Activated CD4-positive, alpha-beta T cell treated with anti-CD3 and anti-CD28 coated beads, Interleukin-2, amount 50 U/mL, for 24 hours (primary cell): ENCODE data around the gene ITGB5.

Source experiments
- DNase-seq, 2 donors: peaks; one replicate each; pipeline ENCODE4 v3.0.0-alpha.2; 2020; ENCODE audit warnings: low read depth in 1 of 2, low spot score in 1 of 2

The ITGB5 gene

GRCh38 chr3:124867511-124867910 lies 19.7 kb downstream of the ITGB5 start:
- no peak for DNase-seq

- DNase-seq: no peak
Measured at GRCh38 chr3:124862006-124862405, 25.2 kb downstream of the ITGB5 start.

GRCh38 chr3:124861041-124861440 lies 26.1 kb downstream of the ITGB5 start:
- DNase-seq: no peak

GRCh38 chr3:124860599-124860998 lies 26.6 kb downstream of the ITGB5 start:
- DNase-seq: no peak

- no peak for DNase-seq
Measured at GRCh38 chr3:124859025-124859424, 28.1 kb downstream of the ITGB5 start.

- DNase-seq: no peak
Measured at GRCh38 chr3:124858275-124858674, 28.9 kb downstream of the ITGB5 start.

- no peak for DNase-seq
Measured at GRCh38 chr3:124856677-124857076, 30.5 kb downstream of the ITGB5 start.

- DNase-seq: no peak
Measured at GRCh38 chr3:124854009-124854408, 33.2 kb downstream of the ITGB5 start.

- DNase-seq: no peak
Measured at GRCh38 chr3:124853446-124853845, 33.7 kb downstream of the ITGB5 start.

GRCh38 chr3:124851905-124852304 lies 35.3 kb downstream of the ITGB5 start:
- no peak for DNase-seq

- DNase-seq: no peak
Measured at GRCh38 chr3:124851136-124851535, 36.0 kb downstream of the ITGB5 start.

- DNase-seq: no peak
Measured at GRCh38 chr3:124850633-124851032, 36.5 kb downstream of the ITGB5 start.

GRCh38 chr3:124850212-124850611 lies 37.0 kb downstream of the ITGB5 start:
- no peak for DNase-seq

- no peak for DNase-seq
Measured at GRCh38 chr3:124848300-124848699, 38.9 kb downstream of the ITGB5 start.

- DNase-seq: no peak
Measured at GRCh38 chr3:124847863-124848262, 39.3 kb downstream of the ITGB5 start.

- DNase-seq: no peak
Measured at GRCh38 chr3:124847051-124847450, 40.1 kb downstream of the ITGB5 start.

- DNase-seq: no peak
Measured at GRCh38 chr3:124846189-124846588, 41.0 kb downstream of the ITGB5 start.

- DNase-seq: no peak
Measured at GRCh38 chr3:124845406-124845805, 41.8 kb downstream of the ITGB5 start.

- DNase-seq: no peak
Measured at GRCh38 chr3:124843506-124844177, 43.5 kb downstream of the ITGB5 start.

- no peak for DNase-seq
Measured at GRCh38 chr3:124843047-124843446, 44.1 kb downstream of the ITGB5 start.

GRCh38 chr3:124841517-124841916 lies 45.6 kb downstream of the ITGB5 start:
- no peak for DNase-seq

- DNase-seq: no peak
Measured at GRCh38 chr3:124840331-124840730, 46.8 kb downstream of the ITGB5 start.

GRCh38 chr3:124839896-124840295 lies 47.3 kb downstream of the ITGB5 start:
- no peak for DNase-seq
